ENCODE results near the gene BPIFA3.

The BPIFA3 gene

GRCh38 chr20:33229843-33230242 lies 12.7 kb downstream of the BPIFA3 start:
- no peak for DNase-seq

GRCh38 chr20:33231237-33231636 lies 14.1 kb downstream of the BPIFA3 start:
- DNase-seq = no peak

GRCh38 chr20:33232486-33233072 lies 15.4 kb downstream of the BPIFA3 start:
- DNase-seq = no peak

- DNase-seq = no peak
Observed at GRCh38 chr20:33233129-33233774, 16.1 kb downstream of the BPIFA3 start.

- no peak for DNase-seq
Observed at GRCh38 chr20:33234050-33234449, 16.9 kb downstream of the BPIFA3 start.

- no peak for DNase-seq
Observed at GRCh38 chr20:33235696-33236095, 18.5 kb downstream of the BPIFA3 start, which contains the start of gene BPIFA1. Gene BPIFA1 (plus strand): TSS chr20:33235996. CDS start chr20:33237712, 1,716 bp downstream.

GRCh38 chr20:33236351-33236750 lies 19.2 kb downstream of the BPIFA3 start:
- no peak for DNase-seq

GRCh38 chr20:33237989-33238388 lies 20.8 kb downstream of the BPIFA3 start:
- no peak for DNase-seq

- no peak for DNase-seq
Observed at GRCh38 chr20:33239418-33239817, 22.3 kb downstream of the BPIFA3 start.

- no peak for DNase-seq
Observed at GRCh38 chr20:33239979-33240736, 23.0 kb downstream of the BPIFA3 start.

GRCh38 chr20:33240923-33241322 lies 23.8 kb downstream of the BPIFA3 start:
- no peak for DNase-seq

GRCh38 chr20:33242319-33243100 lies 25.4 kb downstream of the BPIFA3 start:
- no peak for DNase-seq

GRCh38 chr20:33246077-33246476 lies 28.9 kb downstream of the BPIFA3 start:
- no peak for DNase-seq

- DNase-seq = no peak
Observed at GRCh38 chr20:33249456-33249855, 32.3 kb downstream of the BPIFA3 start.

GRCh38 chr20:33250666-33251065 lies 33.5 kb downstream of the BPIFA3 start:
- DNase-seq = no peak

GRCh38 chr20:33251496-33251895 lies 34.3 kb downstream of the BPIFA3 start:
- no peak for DNase-seq

GRCh38 chr20:33252460-33252859 lies 35.3 kb downstream of the BPIFA3 start:
- no peak for DNase-seq

- DNase-seq = no peak
Observed at GRCh38 chr20:33255005-33255404, 37.9 kb downstream of the BPIFA3 start.

- no peak for DNase-seq
Observed at GRCh38 chr20:33257237-33257636, 40.1 kb downstream of the BPIFA3 start.

- no peak for DNase-seq
Observed at GRCh38 chr20:33259371-33259770, 42.2 kb downstream of the BPIFA3 start.

GRCh38 chr20:33261465-33261864 lies 44.3 kb downstream of the BPIFA3 start:
- DNase-seq = no peak

GRCh38 chr20:33262658-33263065 lies 45.5 kb downstream of the BPIFA3 start:
- no peak for DNase-seq

GRCh38 chr20:33263784-33264183 lies 46.6 kb downstream of the BPIFA3 start:
- DNase-seq = no peak

Measured in right forelimb (tissue), 1 donor.